HT-29 (cell line): ENCODE results near the gene OSBPL10. TPM values are rescaled to one million over a fixed set of nuclear protein-coding genes. Genes with fewer than 3 reads are reported as not detected.

Source experiments
- DNase-seq: peaks from one replicate; pipeline ENCODE4 v3.0.0-alpha.2; 2015; ENCODE audit warnings: low spot score
- total RNA-seq: library from RNA; depleted of rRNA; stranded (reverse); fragments of >200 nt; shearing (Covaris generic); gene quantifications from 2 replicates; pipeline ENCODE4 v1.2.3, GENCODE V29; 2014

Gene OSBPL10
- total RNA-seq, 1 experiment from 2014 or later, result 65.1 TPM

- DNase-seq, result no peak
Measured at GRCh38 chr3:31776016-31776415, 205.0 kb downstream of the OSBPL10 start.

DNA sequence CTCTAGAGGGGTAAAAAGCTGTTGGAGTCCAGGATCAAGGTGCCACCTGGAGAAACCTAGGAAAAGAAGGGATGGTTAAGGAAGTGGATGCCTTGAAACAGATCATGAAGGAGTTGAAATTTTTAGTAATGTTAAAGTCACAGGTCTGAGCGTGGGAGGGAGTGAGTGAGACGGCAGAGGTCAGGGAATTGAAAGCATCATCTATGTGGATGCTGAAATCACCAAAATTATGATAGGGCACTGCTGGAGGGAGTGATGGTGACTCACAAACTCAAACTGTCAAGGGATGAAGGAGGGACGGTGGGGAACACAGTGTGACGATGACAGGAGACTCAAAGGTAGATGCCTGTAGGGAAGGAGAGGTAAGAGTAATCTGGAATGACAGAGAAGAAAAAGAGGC is 205.7 kb downstream of the OSBPL10 start:
- DNase-seq, result no peak

DNA sequence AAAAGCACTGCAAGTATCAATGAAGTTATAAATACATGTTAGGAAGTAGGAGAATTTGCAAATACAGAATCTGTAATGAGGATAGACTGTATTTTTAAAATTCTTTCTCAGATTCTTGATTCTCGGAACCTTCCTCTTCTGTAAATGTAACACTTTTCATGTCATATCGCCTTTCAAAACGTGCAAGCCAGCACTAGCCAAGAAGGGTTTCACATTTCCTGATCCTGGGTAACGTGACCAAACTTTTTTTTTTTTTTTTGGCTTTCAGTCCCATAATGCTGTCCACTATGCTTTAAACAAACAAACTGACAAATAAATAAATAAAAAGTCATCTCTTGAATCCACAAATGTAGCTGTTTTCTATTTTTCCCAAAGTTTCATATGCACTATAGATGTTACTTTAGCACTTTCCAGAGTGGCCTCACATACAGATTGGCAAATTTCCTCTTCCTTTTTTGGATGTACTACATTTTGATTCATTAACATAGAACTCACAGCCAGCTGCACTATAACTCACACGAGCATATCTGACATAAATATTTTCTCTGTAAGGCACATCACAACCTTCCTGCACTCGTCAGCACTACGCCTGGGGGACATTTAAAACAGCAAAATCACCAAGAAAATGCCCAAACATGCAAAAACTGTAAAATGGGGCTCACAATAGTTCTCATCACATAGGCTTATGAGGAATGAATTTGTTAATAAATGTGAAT is 208.1 kb downstream of the OSBPL10 start:
- no peak for DNase-seq

GRCh38 chr3:31772272-31772671 is 208.8 kb downstream of the OSBPL10 start:
- no peak for DNase-seq

- DNase-seq, result no peak
Measured at GRCh38 chr3:31770822-31771326, 210.2 kb downstream of the OSBPL10 start.

DNA sequence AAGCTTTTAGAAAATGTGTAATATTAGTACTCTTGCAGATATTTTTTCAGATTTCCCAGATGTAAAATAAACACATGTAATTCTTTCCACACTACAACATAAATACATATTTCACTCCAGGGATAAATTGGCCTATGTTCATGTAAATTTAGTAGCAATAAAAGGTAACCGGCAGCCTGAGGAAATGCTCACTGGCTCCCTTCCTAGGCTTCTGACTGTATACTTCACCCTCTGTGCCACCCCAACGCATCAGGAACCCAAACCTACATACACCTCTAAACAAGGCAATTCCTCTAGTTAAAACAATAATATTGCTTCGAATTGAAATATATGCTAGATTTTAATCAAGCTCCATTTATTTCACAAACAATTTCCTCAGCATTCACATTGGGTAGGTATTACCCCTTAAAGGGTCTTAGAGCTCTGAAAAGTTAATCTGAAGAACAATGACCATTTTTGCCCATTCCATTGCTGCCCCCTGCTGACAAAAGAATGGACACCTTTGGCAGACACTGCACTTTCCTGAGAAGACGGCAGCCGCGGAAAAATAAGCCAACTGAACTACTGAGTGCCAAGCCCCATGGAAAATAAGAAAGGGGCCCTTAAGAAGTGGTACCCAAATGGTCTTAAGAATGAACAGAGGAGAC is 212.5 kb downstream of the OSBPL10 start:
- peak; percentile 12 for DNase-seq

- DNase-seq, result no peak
Measured at GRCh38 chr3:31767920-31768319, 213.1 kb downstream of the OSBPL10 start.

GRCh38 chr3:31766669-31767068 is 214.4 kb downstream of the OSBPL10 start:
- no peak for DNase-seq

DNA sequence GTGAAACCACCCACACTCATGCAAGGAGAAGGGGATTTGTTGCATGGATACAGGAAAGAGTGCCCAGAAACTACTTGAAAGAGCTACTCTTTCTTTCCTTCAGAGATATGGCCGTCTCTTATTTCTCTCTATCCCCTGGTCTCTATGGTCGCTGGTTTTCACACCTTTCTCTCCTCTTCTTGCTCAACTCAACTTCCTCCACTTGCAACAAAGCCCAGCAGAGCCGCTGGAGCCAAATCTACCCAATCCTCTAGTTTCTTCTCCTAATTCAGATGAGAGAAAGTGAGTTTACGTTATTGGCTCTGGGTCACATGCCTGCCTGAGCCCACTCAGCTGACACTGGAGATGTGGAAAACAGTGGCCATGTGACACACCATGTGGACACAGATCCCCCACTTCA is 215.2 kb downstream of the OSBPL10 start:
- no peak for DNase-seq

GRCh38 chr3:31763731-31764130 is 217.3 kb downstream of the OSBPL10 start:
- DNase-seq, result no peak

DNA sequence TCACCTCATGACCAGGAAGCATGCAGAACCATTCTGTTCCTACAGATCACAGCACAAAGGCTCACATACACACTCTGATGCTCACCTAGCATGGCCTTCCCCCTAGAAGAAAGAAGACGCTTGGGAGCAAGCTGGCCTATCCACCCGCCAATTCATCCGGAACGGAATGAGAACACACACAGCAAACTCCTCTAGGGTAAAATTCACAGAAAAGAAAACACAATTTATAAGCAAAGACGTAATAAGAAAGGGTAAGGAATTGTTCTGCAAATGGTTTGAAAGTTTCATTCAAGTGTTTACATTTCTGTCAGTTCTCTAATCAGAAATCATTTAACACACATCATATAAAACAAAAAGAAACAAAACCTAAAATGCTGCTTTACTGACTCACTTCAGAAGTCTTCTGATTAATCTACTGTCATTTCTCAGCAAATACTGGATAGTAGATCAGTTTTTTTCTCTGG is 218.1 kb downstream of the OSBPL10 start:
- no peak for DNase-seq

- no peak for DNase-seq
Measured at GRCh38 chr3:31762097-31762764, 218.8 kb downstream of the OSBPL10 start.

GRCh38 chr3:31760654-31761053 is 220.4 kb downstream of the OSBPL10 start:
- DNase-seq, result no peak

- no peak for DNase-seq
Measured at GRCh38 chr3:31758322-31758965, 222.6 kb downstream of the OSBPL10 start.

DNA sequence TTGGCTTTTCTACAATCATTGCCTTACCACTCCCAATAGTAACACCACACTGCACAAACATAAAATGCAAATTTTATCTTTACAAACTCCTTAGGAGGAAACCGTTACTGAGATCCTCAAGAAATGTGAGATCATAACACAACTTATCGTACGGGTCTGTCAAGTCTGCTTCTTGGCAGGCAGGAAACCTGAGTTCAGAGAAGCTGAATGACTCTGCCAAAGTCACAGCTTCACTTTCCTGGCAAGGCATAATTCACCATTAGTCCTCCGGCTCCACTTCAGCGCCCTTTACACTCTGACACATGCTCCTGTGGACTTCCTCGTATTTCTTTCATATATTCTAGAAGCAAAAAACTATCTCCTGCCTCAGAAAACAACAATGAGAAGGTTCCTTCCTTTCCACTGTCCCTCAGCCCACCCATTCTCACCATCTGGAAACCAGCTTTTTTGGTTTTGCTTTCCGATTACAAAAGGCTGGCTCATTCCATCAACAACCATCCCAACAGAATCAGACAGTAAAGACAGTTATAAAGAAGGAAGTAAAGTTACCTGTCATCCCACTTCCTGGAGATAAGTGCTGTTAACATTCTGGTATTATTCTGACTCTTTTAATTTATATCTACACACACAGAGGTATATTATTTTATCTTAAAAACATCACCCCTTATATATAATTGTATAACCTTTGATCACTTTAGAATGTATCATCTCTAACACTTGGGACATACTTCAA is 225.0 kb downstream of the OSBPL10 start:
- DNase-seq, result no peak

GRCh38 chr3:31754575-31755278 is 226.3 kb downstream of the OSBPL10 start:
- no peak for DNase-seq

GRCh38 chr3:31753050-31753425 is 228.0 kb downstream of the OSBPL10 start:
- no peak for DNase-seq

- no peak for DNase-seq
Measured at GRCh38 chr3:31752305-31753049, 228.6 kb downstream of the OSBPL10 start.

DNA sequence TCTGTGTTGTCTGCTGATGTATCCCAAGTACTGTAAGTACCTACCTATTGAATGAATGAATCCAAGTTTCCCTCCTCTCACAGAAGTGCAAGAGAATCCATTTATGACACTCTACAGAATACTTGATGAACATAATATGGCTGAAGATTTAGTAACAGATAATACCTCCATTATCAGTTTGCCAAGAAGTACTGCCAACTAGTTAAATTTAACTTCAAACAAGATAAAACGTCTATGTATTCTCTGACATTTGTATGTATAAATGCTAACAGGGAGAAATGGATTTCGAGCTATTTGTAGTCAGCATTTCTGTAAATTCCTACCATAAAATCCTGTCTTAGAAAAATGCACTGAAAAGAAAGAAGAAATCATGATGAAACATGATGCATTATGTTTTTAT is 230.7 kb downstream of the OSBPL10 start:
- DNase-seq, result no peak

GRCh38 chr3:31748933-31749295 is 232.1 kb downstream of the OSBPL10 start:
- DNase-seq, result no peak
